Activated CD8-positive, alpha-beta T cell treated with anti-CD3 and anti-CD28 coated beads, Interleukin-2, amount 10 ng/mL, durations not matched to agents 7 days and 5 days (primary cell): ENCODE measurements around the gene SDR9C7. TPM values are rescaled to one million over a fixed set of nuclear protein-coding genes. Genes with fewer than 3 reads are reported as not detected.
"Not testable (repeated sequence)": the region's sequence is repeated elsewhere in the genome, so short reads cannot be mapped to it uniquely, and the experiment has no call there.

ENCODE experiments used
- ATAC-seq: fragments of 150-1000 bp; cut with Tn5 transposase; one replicate; pipeline ENCODE4 v1.10.0; 2021; ENCODE audit warnings: moderate library complexity
- CTCF ChIA-PET: fragments of 350-600 bp; sonication (Branson Sonifier 250); formaldehyde crosslinking; loops from one replicate; lab custom pipeline; 2021; ENCODE audit warnings: antibody characterized with exemption; lab: Charles Lee
- POLR2A ChIA-PET: fragments of 350-600 bp; sonication (Branson Sonifier 250); formaldehyde crosslinking; loops from one replicate; lab custom pipeline; 2021; ENCODE audit warnings: antibody characterized with exemption; lab: Charles Lee
- DNase-seq: peaks from one replicate; pipeline ENCODE4 v3.0.0-alpha.2; 2020
- H3K27ac Mint-ChIP-seq: one replicate; pipeline ENCODE4 v1.8.0; 2021; ENCODE audit warnings: mild to moderate bottlenecking, mixed read lengths
- H3K27me3 Mint-ChIP-seq: one replicate; pipeline ENCODE4 v1.8.0; 2021; ENCODE audit warnings: low read depth, mixed read lengths
- H3K36me3 Mint-ChIP-seq: one replicate; pipeline ENCODE4 v1.8.0; 2021; ENCODE audit warnings: low read depth, mixed read lengths
- H3K4me1 Mint-ChIP-seq: one replicate; pipeline ENCODE4 v1.8.0; 2021; ENCODE audit warnings: low read depth, mixed read lengths
- H3K4me3 Mint-ChIP-seq: one replicate; pipeline ENCODE4 v1.8.0; 2021; ENCODE audit warnings: mild to moderate bottlenecking, mixed read lengths
- H3K9me3 Mint-ChIP-seq: one replicate; pipeline ENCODE4 v1.8.0; 2022; ENCODE audit warnings: mixed read lengths; ENCODE audit not compliant: insufficient read depth
- total RNA-seq, 2 experiments: library from RNA; stranded (reverse); gene quantifications; one replicate each; pipeline ENCODE4 v1.2.3, GENCODE V29; 2021

SDR9C7 gene
- total RNA-seq, 2 experiments from 2014 or later, result not detected

DNA sequence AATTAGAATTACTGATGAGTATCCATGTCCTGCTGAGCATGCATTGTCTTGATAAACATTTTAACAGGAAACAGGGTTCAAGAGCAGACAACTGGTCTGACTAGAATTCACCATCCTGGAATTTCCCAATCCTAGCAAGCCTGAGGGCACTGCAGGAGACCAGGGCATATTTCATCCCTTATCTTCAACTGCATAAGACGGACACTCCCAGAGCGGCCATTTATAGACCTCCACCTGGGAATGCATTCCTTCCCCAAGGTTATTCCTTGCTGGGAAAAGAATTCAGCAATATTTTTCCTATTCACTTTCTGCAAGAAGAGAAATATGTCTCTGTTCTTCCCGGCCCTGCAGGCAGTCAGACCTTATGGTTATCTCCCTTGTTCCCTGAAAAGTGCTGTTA lies 51.8 kb downstream of the SDR9C7 start:
- POLR2A ChIA-PET, H3K4me1 Mint-ChIP-seq, H3K36me3 Mint-ChIP-seq, H3K9me3 Mint-ChIP-seq, H3K4me3 Mint-ChIP-seq, H3K27ac Mint-ChIP-seq, H3K27me3 Mint-ChIP-seq, DNase-seq, ATAC-seq: not testable (repeated sequence)
- CTCF ChIA-PET, result interaction anchor here (1.0 to 1.5 kb wide), 2 partner anchors 12 to 42 kb away, joined by 3 to 4 read pairs; no protein-coding TSS in a partner anchor

DNA sequence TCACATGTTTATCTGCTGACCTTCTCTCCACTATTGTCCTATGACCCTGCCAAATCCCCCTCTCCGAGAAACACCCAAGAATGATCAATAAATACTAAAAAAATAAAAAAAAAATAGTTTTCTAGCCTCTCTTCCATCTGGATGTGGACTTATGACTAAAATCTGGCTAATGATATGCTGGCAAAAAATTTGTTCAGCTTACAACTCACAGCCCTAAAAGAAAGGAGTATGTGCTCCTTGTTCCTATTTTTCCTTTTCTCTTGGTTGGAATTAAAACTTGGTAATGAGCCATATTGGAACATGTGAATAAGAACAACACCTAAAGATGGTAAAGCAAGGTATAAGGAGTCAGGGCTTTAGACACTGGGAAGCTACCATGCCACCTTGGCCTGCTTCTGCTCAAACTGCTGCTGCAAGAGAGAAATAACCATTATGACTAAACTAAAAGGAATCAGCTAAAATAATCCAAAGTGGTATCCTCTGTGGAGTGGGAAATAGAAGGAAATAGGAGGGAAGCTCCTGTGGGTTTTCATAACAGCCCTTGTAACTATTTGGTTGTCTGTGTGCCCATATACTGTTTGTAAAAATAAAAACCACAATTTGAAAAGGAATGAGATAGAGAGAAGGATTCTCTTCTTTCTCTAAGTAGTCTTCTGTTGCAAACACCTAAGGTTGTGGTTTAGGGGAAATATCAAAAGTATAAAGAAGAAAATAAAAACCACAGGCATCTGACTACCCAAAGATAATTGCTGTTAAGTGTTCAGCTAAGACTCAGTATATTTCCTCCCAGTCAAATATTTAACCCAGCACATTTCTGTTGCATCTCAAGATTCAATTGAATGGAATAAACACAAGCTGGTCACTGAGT lies 53.8 kb downstream of the SDR9C7 start:
- H3K36me3 Mint-ChIP-seq, result no peaks in the 10 kb centered on the region
- CTCF ChIA-PET, result no interaction called here
- DNase-seq (no peak), ATAC-seq (no peak)
- no peaks in the 10 kb centered on the region for H3K4me1 Mint-ChIP-seq
- H3K27me3 Mint-ChIP-seq, result peaks cover 8% of the 10 kb centered on the region
- no peak overlapping the region for H3K4me3 Mint-ChIP-seq
- POLR2A ChIA-PET, result no interaction called here
- no peak overlapping the region for H3K27ac Mint-ChIP-seq
- H3K9me3 Mint-ChIP-seq, result no peaks in the 10 kb centered on the region

DNA sequence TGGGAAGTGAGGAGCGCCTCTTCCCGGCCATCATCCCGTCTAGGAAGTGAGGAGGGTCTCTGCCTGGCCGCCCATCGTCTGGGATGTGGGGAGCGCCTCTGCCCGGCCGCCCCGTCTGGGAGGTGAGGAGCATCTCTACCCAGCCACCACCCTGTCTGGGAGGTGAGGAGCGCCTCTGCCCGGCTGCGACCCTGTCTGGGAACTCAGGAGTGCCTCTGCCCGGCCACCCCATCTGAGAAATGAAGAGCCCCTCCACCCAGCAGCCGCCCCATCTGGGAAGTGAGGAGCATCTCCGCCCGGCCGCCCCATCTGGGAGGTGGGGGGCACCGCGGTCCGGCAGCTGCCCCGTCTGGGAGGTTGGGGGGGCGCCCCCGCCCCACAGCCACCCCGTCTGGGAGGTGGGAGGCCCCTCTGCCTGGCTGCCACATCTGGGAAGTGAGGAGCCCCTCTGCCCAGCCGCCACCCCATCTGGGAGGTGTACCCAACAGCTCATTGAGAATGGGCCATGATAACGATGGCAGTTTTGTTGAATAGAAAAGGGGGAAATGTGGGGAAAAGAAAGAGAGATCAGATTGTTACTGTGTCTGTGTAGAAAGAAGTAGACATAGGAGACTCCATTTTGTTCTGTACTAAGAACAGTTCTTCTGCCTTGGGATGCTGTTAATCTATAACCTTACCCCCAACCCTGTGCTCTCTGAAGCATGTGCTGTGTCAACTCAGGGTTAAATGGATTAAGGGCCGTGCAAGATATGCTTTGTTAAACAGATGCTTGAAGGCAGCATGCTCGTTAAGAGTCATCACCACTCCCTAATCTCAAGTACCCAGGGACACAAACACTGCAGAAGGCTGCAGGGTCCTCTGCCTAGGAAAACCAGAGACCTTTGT lies 54.7 kb downstream of the SDR9C7 start:
- H3K36me3 Mint-ChIP-seq, H3K4me3 Mint-ChIP-seq, ATAC-seq, H3K4me1 Mint-ChIP-seq, POLR2A ChIA-PET, CTCF ChIA-PET, DNase-seq, H3K27me3 Mint-ChIP-seq, H3K9me3 Mint-ChIP-seq, H3K27ac Mint-ChIP-seq: not testable (repeated sequence)

DNA sequence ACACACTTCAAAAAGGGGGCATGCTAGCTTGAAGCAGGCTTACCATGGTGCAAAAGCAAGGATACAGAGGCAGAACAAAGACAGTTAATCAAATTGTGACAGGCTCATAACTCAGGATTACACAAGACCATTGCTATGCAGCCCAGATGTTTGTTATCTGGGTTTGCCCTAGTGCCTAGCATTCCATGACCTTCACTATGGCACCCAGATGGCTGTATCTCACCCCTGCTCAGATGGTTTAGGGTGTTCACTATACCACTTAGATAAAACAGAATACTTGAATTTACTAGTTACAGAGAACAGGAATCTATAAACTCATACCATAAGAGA lies 56.2 kb downstream of the SDR9C7 start:
- no peaks in the 10 kb centered on the region for H3K36me3 Mint-ChIP-seq
- no peak overlapping the region for H3K27ac Mint-ChIP-seq
- H3K4me1 Mint-ChIP-seq, result no peaks in the 10 kb centered on the region
- H3K4me3 Mint-ChIP-seq, result no peak overlapping the region
- CTCF ChIA-PET, result no interaction called here
- no peak for ATAC-seq
- POLR2A ChIA-PET, result no interaction called here
- peaks cover 5% of the 10 kb centered on the region for H3K27me3 Mint-ChIP-seq
- DNase-seq, result no peak
- no peaks in the 10 kb centered on the region for H3K9me3 Mint-ChIP-seq

DNA sequence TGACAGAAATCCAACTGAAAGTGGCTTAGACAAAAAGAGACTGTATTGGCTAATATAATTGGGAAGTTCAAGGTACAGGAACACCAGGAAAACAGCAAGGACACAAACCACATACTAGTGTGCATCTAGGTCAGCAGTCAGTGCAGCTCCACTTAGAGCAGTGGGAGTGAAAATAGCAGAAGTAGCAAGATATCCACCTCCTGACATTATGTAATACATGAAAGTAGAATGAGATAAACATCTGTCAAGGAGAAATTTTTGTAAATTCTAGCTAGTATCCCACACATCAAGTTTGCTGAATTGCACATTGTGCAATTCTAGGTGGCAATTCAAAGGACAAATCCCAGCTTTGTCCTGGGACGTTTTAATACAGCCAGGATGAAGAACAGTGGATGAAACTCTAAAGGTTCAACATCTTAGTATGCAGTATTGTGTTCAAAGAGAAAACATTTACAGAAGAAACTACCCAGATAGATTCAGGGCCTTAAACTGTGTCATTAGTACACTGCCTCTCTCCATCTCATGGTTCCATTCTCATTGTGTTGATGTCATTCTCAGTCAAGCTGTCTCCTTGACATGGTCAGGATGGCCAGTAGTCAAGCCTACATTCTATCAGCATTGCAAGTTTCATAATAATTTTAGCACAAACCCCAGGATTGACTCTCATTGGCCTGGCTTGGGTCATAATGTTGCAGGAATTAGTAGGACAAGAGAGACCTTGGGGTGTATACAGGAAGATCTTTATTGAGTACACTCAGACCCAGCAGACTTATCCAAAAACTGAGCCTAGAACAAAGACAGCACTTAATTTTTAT lies 56.8 kb downstream of the SDR9C7 start:
- Mint-ChIP-seq H3K36me3 (no peaks in the 10 kb centered on the region), H3K27me3 (peaks cover 5% of the 10 kb centered on the region), H3K27ac (no peak overlapping the region), H3K4me3 (no peak overlapping the region), H3K4me1 (no peaks in the 10 kb centered on the region), H3K9me3 (no peaks in the 10 kb centered on the region)
- DNase-seq (no peak), ATAC-seq (no peak)
- ChIA-PET CTCF (no interaction called here), POLR2A (no interaction called here)

DNA sequence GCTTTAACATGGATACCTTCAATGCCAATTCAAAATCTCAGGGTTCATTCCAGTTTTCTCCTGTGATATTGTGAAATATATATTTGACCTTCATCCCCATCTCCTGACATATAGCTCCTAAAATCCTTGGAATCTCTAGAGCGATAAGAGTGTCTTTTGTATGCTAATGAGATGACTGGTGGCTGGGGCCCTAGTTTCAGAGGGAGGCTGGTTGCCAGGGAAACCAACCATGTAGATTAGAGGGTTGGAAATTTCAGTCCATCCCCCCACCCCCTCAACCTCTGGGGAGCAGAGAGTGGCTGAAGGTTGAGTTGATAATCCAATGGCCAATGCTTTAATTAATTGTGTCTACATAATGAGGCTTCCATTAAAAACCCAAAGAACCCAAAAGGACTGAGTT lies 59.4 kb downstream of the SDR9C7 start:
- H3K4me1 Mint-ChIP-seq, result no peaks in the 10 kb centered on the region
- H3K27ac Mint-ChIP-seq, result no peak overlapping the region
- H3K4me3 Mint-ChIP-seq, result no peak overlapping the region
- peaks cover 7% of the 10 kb centered on the region for H3K27me3 Mint-ChIP-seq
- ChIA-PET CTCF (no interaction called here), POLR2A (no interaction called here)
- H3K36me3 Mint-ChIP-seq, result no peaks in the 10 kb centered on the region
- DNase-seq, result no peak
- no peak for ATAC-seq
- no peaks in the 10 kb centered on the region for H3K9me3 Mint-ChIP-seq

DNA sequence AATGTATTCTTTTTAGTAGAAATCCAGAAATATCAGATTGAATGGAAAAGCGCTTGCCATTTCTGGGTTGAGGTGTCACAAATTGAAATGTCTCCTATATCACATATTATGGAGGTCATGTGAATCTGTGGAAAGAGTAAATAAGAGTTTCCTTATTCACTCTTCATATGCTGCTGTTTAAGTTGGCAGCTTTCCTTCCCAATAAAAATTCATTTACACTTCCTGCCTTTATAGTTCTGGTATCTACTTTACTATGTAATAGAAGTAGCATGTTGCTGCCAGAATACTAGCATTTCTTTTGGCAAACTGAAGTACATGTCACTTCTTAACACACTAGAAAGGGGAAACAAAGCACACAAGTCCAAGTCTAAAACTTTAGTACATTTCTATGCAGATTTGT lies 60.8 kb downstream of the SDR9C7 start:
- no peaks in the 10 kb centered on the region for H3K4me1 Mint-ChIP-seq
- CTCF ChIA-PET, result no interaction called here
- ATAC-seq, result no peak

More for the DNA sequence above, 60.8 kb downstream of the SDR9C7 start:
- Mint-ChIP-seq H3K4me3 (no peak overlapping the region), H3K27ac (no peak overlapping the region), H3K27me3 (peaks cover 7% of the 10 kb centered on the region), H3K36me3 (no peaks in the 10 kb centered on the region), H3K9me3 (no peaks in the 10 kb centered on the region)
- DNase-seq, result no peak
- POLR2A ChIA-PET, result no interaction called here

Other genes with a start within 250 kb of the SDR9C7 start
- gene PTGES3, start 246.1 kb downstream of the SDR9C7 start, total RNA-seq, result 100 to 1,000 TPM; 273 to 290 TPM
- 100 to 1,000 TPM; 793 to 820 TPM for gene NACA, start 209.1 kb downstream of the SDR9C7 start, total RNA-seq
- gene PRIM1, start 182.1 kb downstream of the SDR9C7 start, total RNA-seq, result 10 to 100 TPM; 56.8 to 60.4 TPM
- gene HSD17B6, start 171.1 kb downstream of the SDR9C7 start, total RNA-seq, result 1 to 10 TPM; 2.1 to 4.0 TPM
- gene RDH16, start 23.2 kb upstream of the SDR9C7 start, total RNA-seq, result under 1 TPM; 0.18 to 0.37 TPM
- gene ZBTB39, start 72.1 kb upstream of the SDR9C7 start, total RNA-seq, result 1 to 10 TPM; 7.7 to 8.2 TPM
- gene TAC3, start 82.1 kb upstream of the SDR9C7 start, total RNA-seq, result not detected
- 1 to 10 TPM; 1.3 to 1.4 TPM for gene MYO1A, start 115.7 kb upstream of the SDR9C7 start, total RNA-seq
- 10 to 100 TPM; 56.4 to 56.9 TPM for gene NEMP1, start 144.4 kb upstream of the SDR9C7 start, total RNA-seq
- 10 to 100 TPM; 12.9 to 13.7 TPM for gene NAB2, start 154.7 kb upstream of the SDR9C7 start, total RNA-seq
- 100 to 1,000 TPM; 189 TPM for gene STAT6, start 177.0 kb upstream of the SDR9C7 start, total RNA-seq
- under 1 TPM; 0.39 to 0.40 TPM for gene LRP1, start 194.1 kb upstream of the SDR9C7 start, total RNA-seq
- not detected for gene LRP1-AS, start 213.2 kb upstream of the SDR9C7 start, total RNA-seq